ENCODE measurements around the gene ST6GAL2. TPM values are rescaled to one million over a fixed set of nuclear protein-coding genes. Genes with fewer than 3 reads are reported as not detected.

Gene ST6GAL2
- total RNA-seq, 2 experiments from 2014 or later = not detected

DNA sequence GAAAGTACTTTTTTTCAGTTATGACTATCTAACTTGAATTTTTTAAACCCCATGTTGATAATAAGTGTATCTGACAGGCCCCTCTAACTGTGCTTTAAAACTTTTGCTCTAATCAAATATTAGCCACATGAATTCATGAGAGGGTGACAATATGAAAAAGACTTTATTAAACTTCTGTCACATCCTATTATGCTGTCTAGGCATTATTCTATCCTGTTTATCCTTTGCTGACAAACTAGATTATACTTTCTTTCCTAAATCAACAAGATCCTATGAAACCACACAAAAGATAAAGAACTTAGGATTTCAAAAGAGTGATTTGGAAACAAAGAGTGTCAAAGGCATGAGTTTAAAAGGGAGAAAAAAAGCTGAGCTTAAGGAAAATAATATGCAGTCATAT, 57.8 kb downstream of the ST6GAL2 start:
- TF ChIP-seq, protein P1, sequence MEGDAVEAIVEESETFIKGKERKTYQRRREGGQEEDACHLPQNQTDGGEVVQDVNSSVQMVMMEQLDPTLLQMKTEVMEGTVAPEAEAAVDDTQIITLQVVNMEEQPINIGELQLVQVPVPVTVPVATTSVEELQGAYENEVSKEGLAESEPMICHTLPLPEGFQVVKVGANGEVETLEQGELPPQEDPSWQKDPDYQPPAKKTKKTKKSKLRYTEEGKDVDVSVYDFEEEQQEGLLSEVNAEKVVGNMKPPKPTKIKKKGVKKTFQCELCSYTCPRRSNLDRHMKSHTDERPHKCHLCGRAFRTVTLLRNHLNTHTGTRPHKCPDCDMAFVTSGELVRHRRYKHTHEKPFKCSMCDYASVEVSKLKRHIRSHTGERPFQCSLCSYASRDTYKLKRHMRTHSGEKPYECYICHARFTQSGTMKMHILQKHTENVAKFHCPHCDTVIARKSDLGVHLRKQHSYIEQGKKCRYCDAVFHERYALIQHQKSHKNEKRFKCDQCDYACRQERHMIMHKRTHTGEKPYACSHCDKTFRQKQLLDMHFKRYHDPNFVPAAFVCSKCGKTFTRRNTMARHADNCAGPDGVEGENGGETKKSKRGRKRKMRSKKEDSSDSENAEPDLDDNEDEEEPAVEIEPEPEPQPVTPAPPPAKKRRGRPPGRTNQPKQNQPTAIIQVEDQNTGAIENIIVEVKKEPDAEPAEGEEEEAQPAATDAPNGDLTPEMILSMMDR (IDR thresholded peaks at IDR 0.05) = no peak
- DNase-seq (no peak), ATAC-seq (no peak)
- ChIA-PET POLR2A (no interaction called here), CTCF (no interaction called here)
- Mint-ChIP-seq H3K27ac (no peak overlapping the region), H3K4me3 (no peak overlapping the region), H3K27me3 (no peaks in the 10 kb centered on the region), H3K36me3 (ENCODE audit: low read depth) (no peaks in the 10 kb centered on the region), H3K4me1 (ENCODE audit: low read depth) (no peaks in the 10 kb centered on the region), H3K9me3 (peaks cover 2% of the 10 kb centered on the region)
- intact Hi-C loops (cut with micrococcal nuclease) = no loop called here

DNA sequence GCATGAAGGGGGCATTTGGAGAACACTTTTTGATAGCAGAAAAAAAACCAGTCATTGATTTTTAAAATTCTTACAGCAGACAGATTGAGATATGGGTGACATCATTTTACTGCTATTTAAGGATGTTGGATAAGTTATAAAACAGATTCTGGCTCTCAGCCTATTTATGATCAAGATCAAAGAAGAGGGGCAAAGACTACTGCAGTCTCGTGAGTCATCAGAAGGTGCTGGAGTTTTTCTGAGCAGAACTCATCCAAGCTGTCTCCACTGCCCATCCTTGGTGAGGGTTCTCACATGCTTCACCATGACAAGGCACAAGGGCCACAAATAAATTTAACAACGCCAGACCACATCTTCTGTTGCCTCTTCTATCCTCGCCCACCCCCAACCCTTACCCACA, 58.8 kb downstream of the ST6GAL2 start:
- CTCF ChIA-PET = no interaction called here

DNA sequence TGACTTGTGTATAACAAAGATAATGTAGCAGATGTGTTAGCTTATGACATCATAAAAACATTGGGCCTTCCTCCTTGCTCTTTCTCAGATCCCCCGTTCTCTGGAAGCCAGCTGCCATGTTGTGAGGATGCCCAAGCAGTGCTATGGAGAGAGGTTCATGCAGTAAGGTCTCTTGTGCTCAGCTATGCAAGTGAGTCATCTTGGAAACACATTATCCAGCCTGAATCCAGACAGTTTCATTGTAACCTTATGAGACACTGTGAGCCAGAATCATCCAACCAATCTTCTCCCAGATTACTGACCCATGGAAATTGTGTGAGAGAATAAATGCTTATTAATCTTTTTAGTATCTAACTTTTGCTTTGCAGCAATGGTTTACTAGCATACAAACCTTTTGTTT, 60.8 kb downstream of the ST6GAL2 start:
- H3K36me3 Mint-ChIP-seq (ENCODE audit: low read depth) = no peaks in the 10 kb centered on the region
- H3K27me3 Mint-ChIP-seq = peaks cover 1% of the 10 kb centered on the region
- no peak for DNase-seq
- H3K27ac Mint-ChIP-seq = no peak overlapping the region
- ChIA-PET CTCF (no interaction called here), POLR2A (no interaction called here)
- H3K4me1 Mint-ChIP-seq (ENCODE audit: low read depth) = no peaks in the 10 kb centered on the region
- intact Hi-C loops (cut with micrococcal nuclease) = no loop called here
- H3K4me3 Mint-ChIP-seq = no peak overlapping the region
- peaks cover 2% of the 10 kb centered on the region for H3K9me3 Mint-ChIP-seq
- no peak for ATAC-seq
- TF ChIP-seq, protein P1 (IDR thresholded peaks at IDR 0.05) = no peak

More for the DNA sequence above, 58.8 kb downstream of the ST6GAL2 start:
- H3K27ac Mint-ChIP-seq = no peak overlapping the region
- TF ChIP-seq, protein P1 (IDR thresholded peaks at IDR 0.05) = no peak
- peaks cover 2% of the 10 kb centered on the region for H3K9me3 Mint-ChIP-seq
- ATAC-seq (no peak), DNase-seq (no peak)
- no peak overlapping the region for H3K4me3 Mint-ChIP-seq
- H3K27me3 Mint-ChIP-seq = no peaks in the 10 kb centered on the region
- H3K4me1 Mint-ChIP-seq (ENCODE audit: low read depth) = no peaks in the 10 kb centered on the region
- H3K36me3 Mint-ChIP-seq (ENCODE audit: low read depth) = no peaks in the 10 kb centered on the region
- intact Hi-C loops (cut with micrococcal nuclease) = no loop called here
- POLR2A ChIA-PET = no interaction called here

DNA sequence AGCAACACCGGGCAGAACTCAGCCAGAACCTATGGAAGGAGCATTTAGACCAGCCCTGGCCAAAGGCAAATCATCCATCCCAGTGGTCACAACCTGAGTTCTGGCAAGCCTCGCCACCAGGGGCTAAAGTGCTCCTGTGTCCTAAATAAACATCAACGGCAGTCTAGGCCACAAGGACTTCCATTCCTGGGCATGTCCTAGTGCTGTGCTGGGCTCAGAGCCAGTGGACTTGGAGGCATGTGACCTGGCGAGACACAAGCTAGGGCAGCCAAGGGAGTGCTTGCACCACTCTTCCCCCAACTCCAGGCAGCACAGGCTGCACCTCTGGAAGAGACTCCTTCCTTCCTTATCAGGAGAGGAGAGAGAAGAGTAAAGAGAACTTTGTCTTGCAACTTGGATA, 69.0 kb downstream of the ST6GAL2 start:
- ChIA-PET POLR2A (no interaction called here), CTCF (no interaction called here)
- H3K9me3 Mint-ChIP-seq = no peaks in the 10 kb centered on the region
- DNase-seq = no peak
- no peaks in the 10 kb centered on the region for H3K4me1 Mint-ChIP-seq (ENCODE audit: low read depth)
- no peak overlapping the region for H3K27ac Mint-ChIP-seq
- H3K4me3 Mint-ChIP-seq = no peak overlapping the region
- ATAC-seq = no peak
- peaks cover 4% of the 10 kb centered on the region for H3K27me3 Mint-ChIP-seq
- TF ChIP-seq, protein P1 (IDR thresholded peaks at IDR 0.05) = no peak
- no peaks in the 10 kb centered on the region for H3K36me3 Mint-ChIP-seq (ENCODE audit: low read depth)
- intact Hi-C loops (cut with micrococcal nuclease) = no loop called here

DNA sequence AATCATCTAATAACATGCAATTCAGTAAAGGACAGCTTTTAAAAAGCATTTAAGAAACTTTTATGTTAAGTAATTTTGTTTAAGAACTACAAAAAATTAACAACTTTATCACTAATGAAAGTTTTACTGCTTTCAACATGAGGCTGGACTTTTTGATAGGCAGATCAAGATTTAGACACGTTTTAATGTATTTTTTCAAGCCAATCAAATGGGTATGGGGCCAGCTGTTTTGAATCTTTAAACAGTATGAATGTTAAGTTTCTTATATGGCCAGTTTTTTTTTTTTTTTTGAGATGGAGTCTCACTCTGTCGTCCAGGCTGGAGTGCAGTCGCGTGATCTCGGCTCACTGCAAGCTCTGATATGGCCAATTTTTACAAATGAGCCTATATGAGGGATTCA, 73.1 kb downstream of the ST6GAL2 start:
- DNase-seq (no peak), ATAC-seq (no peak)
- Mint-ChIP-seq H3K27ac (no peak overlapping the region), H3K9me3 (no peaks in the 10 kb centered on the region), H3K4me1 (ENCODE audit: low read depth) (no peaks in the 10 kb centered on the region), H3K4me3 (no peak overlapping the region), H3K36me3 (ENCODE audit: low read depth) (no peaks in the 10 kb centered on the region), H3K27me3 (peaks cover 4% of the 10 kb centered on the region)
- TF ChIP-seq, protein P1 (IDR thresholded peaks at IDR 0.05) = no peak
- POLR2A ChIA-PET = no interaction called here
- CTCF ChIA-PET = no interaction called here
- intact Hi-C loops (cut with micrococcal nuclease) = no loop called here
